HG02840 (cell line): Measurements from ENCODE around the gene FBN1.

Experiments used
- ATAC-seq: cut with Tn5 transposase; IDR thresholded peaks from one replicate; pipeline ENCODE4 v1.9.1; 2021; ENCODE audit warnings: mild to moderate bottlenecking, moderate library complexity, moderate number of reproducible peaks; ENCODE audit not compliant: unreplicated experiment, low FRiP score

The FBN1 gene

DNA sequence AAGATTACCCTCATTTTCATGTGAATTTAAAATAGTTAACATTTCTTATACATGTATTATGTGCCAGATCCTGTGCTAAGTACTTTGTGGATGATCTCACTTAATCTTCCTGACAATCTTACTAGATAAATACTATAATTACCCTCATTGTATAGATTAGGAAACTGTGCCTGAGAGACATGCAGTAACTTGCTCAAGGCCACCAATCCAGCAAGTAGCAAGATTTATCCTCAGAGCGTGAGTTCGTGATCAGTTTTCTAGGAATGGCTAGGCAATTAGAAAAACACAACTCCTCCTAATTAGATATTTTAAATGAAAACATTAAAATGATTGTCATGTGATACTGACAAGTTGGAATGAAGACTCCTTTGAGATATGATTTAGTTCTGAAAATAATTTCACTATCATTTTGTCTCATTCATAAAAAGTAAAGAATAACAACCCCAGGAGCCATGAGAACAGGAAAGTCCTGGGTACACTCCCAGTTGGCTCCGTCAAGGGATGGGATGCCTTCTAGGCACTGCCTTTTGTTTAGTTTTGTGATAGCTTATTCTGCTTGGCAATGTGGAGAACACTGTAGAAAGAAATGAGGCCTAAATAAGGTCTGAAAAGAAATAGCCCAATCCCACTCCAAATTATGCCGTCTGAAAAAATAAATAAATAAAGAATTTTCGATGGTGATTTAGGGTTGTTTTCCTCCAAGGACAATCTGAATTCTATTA is 61.3 kb downstream of the FBN1 start:
- ATAC-seq, result no peak

DNA sequence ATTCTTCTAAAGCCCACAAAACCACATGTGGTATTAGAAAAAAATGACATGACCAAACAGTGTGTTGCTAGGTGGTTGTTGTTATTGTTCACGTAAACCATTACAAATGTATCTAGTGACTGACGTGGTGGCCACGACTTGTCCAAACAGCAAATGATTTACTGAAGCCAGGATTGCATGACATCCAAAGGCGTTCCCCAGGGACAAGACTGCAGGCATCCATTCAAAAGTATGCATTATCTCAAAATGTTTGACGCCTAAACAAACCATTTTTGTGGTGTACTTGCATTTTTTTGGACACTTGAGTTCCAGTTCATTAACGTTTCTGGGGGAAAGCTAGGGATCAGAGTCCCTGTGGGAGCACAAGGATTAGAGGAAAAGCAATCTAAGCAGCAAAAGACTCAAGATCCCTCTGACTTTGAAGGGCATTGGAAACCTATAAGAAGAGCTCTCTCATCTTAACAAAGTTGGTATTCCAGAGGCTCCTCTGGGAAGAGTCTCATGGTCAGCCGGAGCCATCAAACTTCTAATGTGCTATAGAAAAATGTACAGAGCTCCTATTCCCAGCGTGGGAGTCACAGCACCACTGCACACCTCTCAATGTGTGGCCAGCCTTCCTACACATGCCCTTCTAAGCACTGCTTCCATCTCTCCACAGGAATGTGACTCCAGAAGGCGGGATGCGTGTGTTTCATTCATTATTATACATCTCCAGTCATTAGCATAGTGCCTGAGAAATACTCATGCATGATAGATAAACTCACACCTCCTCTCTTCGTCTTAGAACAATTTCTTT is 62.9 kb downstream of the FBN1 start:
- no peak for ATAC-seq

DNA sequence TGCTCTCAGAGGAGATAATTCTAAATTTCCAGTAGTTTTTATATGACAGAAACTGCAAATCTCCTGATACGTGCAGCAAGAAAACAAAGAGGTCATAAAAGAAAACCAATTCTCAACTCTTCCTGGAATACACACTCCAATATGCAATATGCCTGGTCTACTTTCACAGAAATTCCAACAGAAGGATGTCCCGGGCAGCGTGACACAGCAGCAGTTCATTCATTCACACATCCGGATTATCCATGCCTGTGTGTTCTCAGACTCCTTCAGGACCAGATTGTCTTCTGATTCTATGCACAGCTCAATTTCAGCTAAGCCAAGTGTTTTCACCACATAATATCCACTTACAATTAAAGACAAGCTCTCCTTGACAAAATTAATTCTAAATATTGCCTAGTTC is 64.3 kb downstream of the FBN1 start:
- no peak for ATAC-seq

DNA sequence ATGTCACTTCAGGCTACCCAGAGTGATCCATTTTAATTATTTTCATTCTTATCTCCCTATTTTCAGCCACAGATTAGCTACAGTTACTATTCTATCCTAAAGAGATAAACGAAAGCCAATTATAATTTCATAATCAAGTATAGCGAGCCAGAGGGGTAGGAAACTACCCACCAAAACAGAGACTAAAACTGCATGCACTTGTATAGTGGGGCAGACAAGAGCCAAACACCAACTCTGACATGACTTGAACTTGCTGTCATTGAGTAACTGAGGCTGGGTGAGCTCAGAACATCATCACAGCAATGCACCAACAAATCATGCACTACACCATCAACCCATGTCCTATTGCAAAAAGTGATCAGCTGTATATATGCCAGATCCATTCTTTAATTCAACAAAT is 64.8 kb downstream of the FBN1 start:
- ATAC-seq, result no peak

DNA sequence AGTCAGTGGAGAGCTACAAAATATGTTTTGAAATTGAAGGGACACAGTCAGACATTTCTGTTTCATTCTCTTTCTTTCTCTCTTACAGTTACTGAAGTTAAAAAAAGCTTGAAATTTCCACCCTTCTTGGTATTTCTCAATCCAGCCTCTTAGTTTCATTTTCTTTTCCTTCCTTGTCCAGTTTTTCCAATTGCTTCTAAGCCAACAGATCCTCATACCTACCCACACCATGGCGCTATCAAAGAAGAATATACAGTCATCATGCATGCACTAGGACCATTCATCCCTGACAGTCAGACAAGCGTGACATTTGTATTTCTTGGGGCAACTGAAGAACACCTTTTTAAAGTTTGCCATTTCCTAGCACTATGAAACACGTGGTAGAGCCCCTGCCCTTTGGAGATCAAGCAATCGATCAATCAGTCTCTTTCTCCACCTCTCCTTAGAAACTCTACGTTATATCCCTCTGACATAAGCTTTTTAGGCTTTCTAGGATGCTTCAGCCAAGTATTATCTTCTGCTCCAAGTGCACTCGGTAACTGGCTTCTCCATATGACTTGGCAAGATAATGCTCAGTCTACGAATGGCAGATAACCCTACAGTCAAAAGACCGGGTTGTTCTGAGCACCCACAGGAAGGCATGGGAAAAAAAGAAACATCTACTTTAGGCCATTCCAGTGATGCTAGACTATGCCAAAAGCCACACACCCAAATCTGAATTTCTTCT is 65.4 kb downstream of the FBN1 start:
- no peak for ATAC-seq

DNA sequence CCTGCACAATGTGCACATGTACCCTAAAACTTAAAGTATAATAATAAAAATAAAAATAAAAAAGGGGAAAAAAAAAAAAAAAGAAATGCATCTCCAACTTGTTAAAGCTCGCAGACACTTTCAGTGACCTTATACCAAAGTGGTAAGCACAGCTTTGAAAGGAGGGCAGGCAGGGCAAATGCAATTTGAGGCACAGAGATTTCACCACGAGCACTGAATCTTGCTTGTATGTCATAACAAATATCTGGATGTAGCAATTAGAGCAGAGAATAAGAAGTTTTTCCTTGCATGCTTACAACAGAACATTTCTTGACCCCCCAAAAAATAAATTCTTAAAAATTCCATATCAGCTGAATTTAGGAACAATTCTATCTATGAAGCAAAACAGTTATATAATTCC is 66.5 kb downstream of the FBN1 start:
- no peak for ATAC-seq

DNA sequence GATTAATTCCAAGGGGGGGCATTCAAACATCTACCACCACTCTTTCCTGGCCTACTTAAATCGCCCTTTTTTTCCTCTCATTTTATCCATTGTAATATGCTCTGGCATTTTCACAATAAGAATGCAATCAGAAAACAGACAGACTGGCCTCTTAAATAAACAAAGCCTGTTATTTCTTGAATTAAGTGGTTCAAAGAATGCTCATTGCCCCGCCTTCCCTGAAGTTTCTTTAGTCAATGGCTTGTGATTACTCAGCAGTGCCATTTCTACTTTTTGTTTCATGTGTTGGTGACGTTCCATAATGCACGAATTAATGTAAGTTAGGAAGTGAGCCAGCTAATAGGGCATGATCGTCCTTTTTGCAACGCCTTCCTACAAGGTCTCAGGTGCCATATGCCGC is 68.0 kb downstream of the FBN1 start:
- no peak for ATAC-seq

DNA sequence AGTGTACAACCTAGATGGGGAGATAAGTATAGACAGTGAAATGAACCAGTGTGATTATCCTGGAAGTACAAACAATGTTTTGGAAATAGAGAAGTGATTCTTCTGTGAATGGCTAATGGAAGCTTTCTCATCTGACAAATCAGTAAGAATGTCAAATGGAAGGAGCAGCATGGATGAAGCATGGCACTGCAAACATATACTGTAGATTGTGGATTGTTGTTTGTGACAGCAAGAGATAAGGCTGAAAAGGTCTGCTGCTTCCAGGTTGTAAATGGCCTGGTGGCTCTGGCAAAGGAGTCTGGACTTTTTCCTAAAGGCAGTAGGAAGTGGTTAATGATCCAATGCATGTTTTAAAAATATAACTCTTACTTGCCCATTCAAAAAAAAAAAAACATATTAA is 71.3 kb downstream of the FBN1 start:
- ATAC-seq, result no peak

DNA sequence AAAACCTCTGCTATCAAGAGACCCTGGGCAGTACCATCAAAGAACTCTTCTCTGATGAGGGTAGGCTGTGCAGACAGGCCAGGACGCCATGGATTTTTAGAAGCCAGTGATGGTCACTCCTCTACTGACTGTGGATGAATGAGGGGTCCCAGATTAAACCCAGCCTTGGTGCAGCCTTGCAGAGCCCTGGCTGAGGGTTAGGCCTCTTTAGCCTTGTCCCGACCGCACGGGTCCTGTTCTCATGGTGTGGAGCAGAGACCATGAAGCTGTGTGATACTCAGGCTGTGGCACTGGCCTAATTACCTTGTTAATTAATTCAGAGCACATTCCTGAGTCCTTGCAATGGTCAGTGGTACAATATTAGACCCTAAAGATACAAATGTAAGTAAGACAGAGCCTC is 71.7 kb downstream of the FBN1 start:
- no peak for ATAC-seq

DNA sequence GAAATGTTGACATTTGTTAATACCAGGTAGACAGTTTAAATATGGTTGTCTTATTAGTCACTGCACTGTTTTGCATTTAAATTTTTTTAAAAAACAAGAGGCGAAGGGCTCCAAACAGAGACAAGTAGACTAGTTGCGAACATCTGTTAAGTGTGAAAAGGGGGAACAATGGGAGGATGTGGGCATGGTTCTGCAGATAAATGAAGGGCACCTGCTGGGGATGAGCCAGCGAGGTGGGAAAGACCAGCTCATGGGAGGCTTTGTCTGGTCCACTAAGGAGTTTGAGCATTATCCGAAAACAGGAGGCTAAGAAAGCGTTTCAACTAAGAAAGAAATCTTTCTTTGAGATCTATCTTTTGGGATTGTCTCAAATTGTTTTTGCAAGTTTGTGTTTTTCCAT is 72.7 kb downstream of the FBN1 start:
- ATAC-seq, result no peak

DNA sequence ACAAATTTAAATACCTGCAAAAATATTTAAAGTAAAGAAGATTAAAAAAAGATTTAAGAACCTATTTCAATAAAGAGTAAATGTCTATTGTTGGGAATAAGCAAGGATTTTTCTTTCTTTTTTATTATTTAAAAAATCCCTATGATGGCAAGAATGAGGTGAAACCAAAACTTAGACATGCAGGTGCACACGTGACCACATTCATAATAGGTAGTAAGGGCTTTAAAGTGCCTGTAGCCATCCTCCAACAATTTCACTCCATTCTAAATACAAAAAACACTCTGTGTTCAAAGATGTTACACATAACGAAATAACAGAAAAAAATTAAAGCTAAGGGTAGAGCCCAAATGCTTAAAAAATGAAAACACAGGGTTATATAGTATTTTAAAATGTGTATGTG is 74.0 kb downstream of the FBN1 start:
- ATAC-seq, result no peak

DNA sequence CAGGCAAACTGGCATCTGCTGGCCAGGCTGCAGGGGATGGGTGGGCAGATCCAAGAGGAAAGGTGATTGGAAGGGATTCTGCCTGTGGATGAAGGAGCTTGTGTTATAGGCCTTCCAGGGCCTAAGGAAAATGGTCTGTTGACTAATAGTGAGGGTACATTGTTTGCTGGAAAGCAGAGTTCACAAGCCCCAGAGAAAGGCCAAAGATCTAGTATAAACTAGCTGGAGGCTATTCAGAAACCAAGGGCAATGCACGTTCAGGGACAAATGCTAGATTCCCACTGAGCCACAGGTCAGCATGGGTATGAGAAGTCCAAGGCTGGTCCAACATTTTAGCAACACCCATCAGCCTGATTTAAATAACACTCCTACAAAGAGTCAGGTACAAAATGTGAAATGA is 74.7 kb downstream of the FBN1 start:
- ATAC-seq, result no peak

DNA sequence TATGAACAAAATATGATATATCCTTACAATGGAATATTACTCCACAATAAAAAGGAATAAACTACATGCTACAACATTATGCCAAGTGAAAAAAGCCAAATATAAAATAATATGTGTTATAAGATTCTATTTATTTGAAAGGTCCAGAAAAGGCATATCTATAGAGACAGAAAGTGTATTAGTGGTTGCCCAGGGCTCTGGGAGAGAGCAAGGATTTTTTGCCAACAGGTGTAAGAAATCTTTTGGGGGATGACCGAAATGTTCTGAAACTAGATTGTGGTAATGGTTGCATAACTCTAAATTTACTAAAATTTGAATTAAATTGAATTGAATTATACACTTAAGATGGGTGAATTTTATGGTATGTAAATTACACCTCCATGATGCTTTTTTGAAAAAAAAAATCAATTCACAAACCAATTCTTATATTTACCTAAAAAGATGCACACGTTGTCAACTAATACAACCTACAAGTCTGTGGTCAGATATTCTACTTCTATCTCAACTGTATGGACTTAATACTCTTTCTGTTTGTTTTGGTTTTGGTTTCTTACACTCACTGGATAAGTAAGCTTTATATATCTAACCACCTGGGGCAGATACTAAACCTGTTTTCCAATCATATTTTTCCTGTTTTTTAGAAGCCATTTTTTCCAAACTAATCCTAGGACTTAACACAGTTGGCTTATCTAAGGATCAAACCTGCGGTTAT is 75.8 kb downstream of the FBN1 start:
- no peak for ATAC-seq

DNA sequence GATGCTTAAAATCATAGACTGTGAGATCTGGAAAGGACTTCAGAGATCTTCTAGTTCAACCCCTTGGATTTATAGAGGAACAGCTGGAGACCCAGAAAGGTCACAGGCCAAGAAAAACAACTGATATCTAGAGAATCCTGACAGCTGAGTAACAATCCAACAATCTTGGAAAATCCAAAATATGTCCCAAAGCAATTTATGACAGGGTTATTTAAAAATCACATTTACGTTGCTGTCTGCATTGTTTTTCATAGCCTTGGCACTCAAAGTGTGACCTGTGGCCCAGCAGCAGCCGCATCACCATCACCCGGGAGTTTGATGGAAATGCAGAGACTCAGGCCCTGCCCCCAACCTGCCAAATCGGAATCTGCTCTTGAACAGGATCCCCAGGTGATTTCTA is 78.8 kb downstream of the FBN1 start:
- ATAC-seq, result no peak

DNA sequence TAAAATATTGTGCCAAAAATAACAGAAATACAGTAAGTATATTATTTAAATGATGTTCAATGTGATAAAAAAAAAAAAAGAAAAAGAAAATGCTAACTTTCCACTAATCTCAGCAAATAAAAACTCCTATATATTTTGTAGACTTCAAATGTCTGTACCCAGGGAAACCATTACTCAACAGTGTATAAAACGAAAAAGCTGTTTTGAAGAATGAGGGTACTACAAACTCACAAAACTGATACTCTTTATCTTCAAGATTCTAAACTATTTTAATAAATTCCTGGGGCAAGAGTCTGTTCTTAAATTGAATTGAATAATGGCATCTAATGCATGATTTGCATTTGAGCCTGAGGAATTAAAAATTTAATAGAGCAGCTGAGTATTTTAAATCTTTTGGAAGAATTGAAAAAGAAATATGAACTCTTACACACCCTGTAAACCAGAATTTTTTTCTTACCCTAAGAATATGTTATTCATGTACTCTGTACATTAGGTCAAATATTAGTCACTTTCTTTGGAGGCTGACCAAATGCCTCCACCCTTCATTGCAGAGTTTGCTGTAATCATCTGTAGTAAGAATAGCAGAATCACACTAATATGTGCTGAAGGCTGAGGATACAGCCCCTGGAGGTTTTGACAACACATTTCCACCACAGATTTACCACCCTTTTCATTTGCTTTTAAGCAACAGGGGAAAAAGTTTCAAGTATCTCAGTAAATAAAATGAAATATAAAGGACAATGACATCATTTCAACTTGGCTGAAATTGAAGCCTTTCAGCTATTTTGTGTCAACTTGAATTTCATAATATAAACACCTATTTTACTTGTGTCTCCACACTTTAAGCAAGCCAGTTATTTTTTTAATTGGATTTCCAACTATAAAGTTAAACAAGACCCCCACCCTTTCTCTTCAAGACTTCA is 79.7 kb downstream of the FBN1 start:
- no peak for ATAC-seq

DNA sequence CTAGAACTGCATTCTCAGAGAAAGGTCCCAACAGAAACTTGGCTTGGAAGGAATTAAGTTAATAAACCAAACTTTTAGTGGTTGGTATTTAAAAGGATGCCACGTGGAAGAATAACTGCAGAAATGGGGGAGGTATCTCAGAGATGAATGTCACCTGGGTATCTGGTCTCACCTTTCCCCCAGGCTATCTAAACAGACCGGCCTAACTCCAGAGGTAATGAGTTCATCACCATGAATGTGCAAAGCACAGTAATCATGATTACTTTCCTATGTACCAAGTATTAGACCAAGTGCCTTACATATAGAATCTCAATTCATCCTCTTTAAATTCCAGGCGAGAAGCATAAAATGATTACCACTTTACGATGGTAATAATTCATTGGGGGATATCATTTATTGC is 80.8 kb downstream of the FBN1 start:
- ATAC-seq, result no peak

DNA sequence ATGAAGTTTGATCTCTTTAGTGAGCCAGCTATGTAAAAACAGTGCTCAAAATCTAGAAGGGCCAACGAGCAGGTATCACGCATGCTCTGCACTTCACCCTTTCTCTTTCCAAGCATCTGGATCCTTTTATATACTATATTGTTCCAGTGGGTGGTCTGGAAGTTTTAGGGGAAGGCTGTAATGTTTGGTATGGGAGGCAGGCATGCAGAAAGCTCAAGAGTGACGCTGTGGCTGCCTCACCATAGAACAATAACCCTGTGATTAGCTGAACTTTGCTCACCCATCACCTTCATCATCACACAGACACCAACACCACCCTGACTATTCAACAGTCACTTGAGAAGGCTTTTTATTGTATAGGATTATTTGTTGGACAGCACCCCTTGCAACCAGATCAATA is 81.6 kb downstream of the FBN1 start:
- no peak for ATAC-seq

DNA sequence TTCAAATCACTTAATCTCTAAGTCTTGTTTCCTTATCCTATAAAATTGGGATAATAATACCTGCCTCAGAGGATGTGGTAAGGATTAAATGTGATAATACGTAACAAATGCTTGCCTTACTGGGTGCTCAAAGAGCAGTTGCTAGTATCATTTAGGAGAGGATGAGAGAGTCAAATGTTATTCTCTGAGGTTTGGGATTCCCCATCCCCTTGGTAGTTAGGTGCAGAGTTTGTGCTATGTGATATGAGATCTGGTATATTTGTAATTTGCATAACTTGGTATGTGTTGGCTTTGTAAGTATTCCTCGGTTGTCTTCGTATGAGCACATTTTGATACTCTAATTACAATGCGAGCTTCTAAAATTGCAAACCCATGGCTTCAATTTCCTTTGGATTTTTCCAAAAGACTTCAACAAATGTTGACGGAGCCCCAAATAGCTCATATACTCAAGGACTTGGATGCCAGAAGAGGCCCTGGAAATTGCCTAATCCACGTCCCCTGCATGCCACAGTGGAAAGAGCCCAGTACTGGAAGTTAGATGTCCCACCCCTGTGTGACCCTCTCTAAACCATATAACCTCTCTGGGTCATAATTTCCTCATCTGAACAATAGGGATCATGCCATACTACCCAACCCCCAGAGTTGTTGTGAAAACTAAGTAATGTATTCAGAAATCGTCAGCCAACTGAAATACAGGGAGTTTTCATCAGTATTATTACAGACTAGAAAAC is 85.0 kb downstream of the FBN1 start:
- ATAC-seq, result no peak

DNA sequence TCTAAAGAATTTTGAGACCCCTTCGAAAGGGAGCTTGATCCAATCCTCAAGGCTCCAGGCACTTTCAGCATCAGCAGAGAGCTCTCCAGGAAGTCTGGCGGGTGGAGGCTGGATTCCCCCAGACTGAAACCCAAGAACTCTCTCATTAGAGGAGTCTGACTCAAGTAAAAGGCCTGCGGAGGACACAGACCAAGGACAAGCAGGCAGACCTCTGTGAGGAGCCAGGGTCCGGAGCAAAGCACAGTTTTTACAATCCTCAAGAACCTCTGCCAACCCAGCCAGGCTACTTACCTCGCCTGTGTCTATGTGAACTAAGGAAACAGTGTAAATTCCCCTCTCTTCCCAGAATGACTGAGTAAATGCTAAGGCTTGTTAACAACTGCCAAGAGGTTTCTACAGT is 86.2 kb downstream of the FBN1 start:
- ATAC-seq, result no peak
